Measurements from ENCODE around the gene URB1. TPM values are rescaled to one million over a fixed set of nuclear protein-coding genes. Genes with fewer than 3 reads are reported as not detected.

The URB1 gene
- total and polyA plus RNA-seq, 2 of the 8 experiments (the other 6 are each of a cell fraction or from before 2014, with no cell fraction given): 8.1 to 28.9 TPM

- no peak for TF ChIP-seq YY1 (IDR thresholded peaks at IDR 0.05; ENCODE audit: low read depth, low read length)
These were observed 10.5 kb upstream of the URB1 start (continued) for GRCh38 chr21:32403201-32403777.
